Activated CD4-positive, alpha-beta memory T cell treated with anti-CD3 and anti-CD28 coated beads, Interleukin-2, amount 10 ng/mL, durations not matched to agents 7 days and 5 days (primary cell): ENCODE measurements around the gene CAMTA1. TPM values are rescaled to one million over a fixed set of nuclear protein-coding genes. Genes with fewer than 3 reads are reported as not detected.

Experiments used
- CTCF ChIA-PET: fragments of 350-600 bp; sonication (Branson Sonifier 250); formaldehyde crosslinking; loops from one replicate; lab custom pipeline; 2021; ENCODE audit warnings: antibody characterized with exemption, inconsistent platforms; lab: Charles Lee
- POLR2A ChIA-PET: fragments of 350-600 bp; sonication (Branson Sonifier 250); formaldehyde crosslinking; loops from one replicate; lab custom pipeline; 2021; ENCODE audit warnings: antibody characterized with exemption; lab: Charles Lee
- DNase-seq: peaks from one replicate; pipeline ENCODE4 v3.0.0-alpha.2; 2020
- H3K27ac Mint-ChIP-seq: one replicate; pipeline ENCODE4 v1.8.0; 2021; ENCODE audit warnings: mild to moderate bottlenecking, mixed read lengths
- H3K27me3 Mint-ChIP-seq: one replicate; pipeline ENCODE4 v1.8.0; 2021; ENCODE audit warnings: mixed read lengths
- H3K36me3 Mint-ChIP-seq: one replicate; pipeline ENCODE4 v1.8.0; 2021; ENCODE audit warnings: low read depth, mixed read lengths
- H3K4me1 Mint-ChIP-seq: one replicate; pipeline ENCODE4 v1.8.0; 2021; ENCODE audit warnings: mixed read lengths
- H3K4me3 Mint-ChIP-seq: one replicate; pipeline ENCODE4 v1.8.0; 2021; ENCODE audit warnings: mild to moderate bottlenecking, mixed read lengths
- H3K9me3 Mint-ChIP-seq: one replicate; pipeline ENCODE4 v1.8.0; 2021; ENCODE audit warnings: mixed read lengths
- total RNA-seq, 2 experiments: library from RNA; stranded (reverse); gene quantifications; one replicate each; pipeline ENCODE4 v1.2.3, GENCODE V29; 2021

Gene CAMTA1
- total RNA-seq, 2 experiments from 2014 or later, result 43.0 to 47.3 TPM

GRCh38 chr1:6866825-6867224 is 81.6 kb downstream of the CAMTA1 start:
- Mint-ChIP-seq H3K4me1 (peaks cover 17% of the 10 kb centered on the region), H3K27ac (no peak overlapping the region), H3K36me3 (no peaks in the 10 kb centered on the region), H3K27me3 (no peaks in the 10 kb centered on the region), H3K4me3 (no peak overlapping the region), H3K9me3 (no peaks in the 10 kb centered on the region)
- no peak for DNase-seq
- ChIA-PET CTCF (no interaction called here), POLR2A (no interaction called here)

GRCh38 chr1:6867321-6867720 is 82.1 kb downstream of the CAMTA1 start:
- no peaks in the 10 kb centered on the region for H3K9me3 Mint-ChIP-seq
- POLR2A ChIA-PET, result no interaction called here

GRCh38 chr1:6867729-6868659 is 82.7 kb downstream of the CAMTA1 start:
- POLR2A ChIA-PET, result interaction anchor here (0.8 kb wide), 1 partner anchor 83 kb away, joined by 3 read pairs; the partner anchor contains the start of gene CAMTA1
- no peaks in the 10 kb centered on the region for H3K9me3 Mint-ChIP-seq
- H3K27me3 Mint-ChIP-seq, result no peaks in the 10 kb centered on the region
- no peak overlapping the region for H3K4me3 Mint-ChIP-seq
- no peak overlapping the region for H3K27ac Mint-ChIP-seq
- H3K4me1 Mint-ChIP-seq, result peaks cover 28% of the 10 kb centered on the region
- DNase-seq, result no peak
- peaks cover 6% of the 10 kb centered on the region for H3K36me3 Mint-ChIP-seq
- CTCF ChIA-PET, result interaction anchor here (1.9 kb wide), 1 partner anchor 22 kb away, joined by 9 read pairs; no protein-coding TSS in a partner anchor

More at GRCh38 chr1:6867321-6867720, 82.1 kb downstream of the CAMTA1 start:
- no peaks in the 10 kb centered on the region for H3K27me3 Mint-ChIP-seq
- H3K4me3 Mint-ChIP-seq, result no peak overlapping the region
- no peak for DNase-seq
- H3K36me3 Mint-ChIP-seq, result no peaks in the 10 kb centered on the region
- H3K27ac Mint-ChIP-seq, result no peak overlapping the region
- H3K4me1 Mint-ChIP-seq, result peaks cover 21% of the 10 kb centered on the region
- CTCF ChIA-PET, result no interaction called here

- Mint-ChIP-seq H3K4me3 (no peak overlapping the region), H3K9me3 (no peaks in the 10 kb centered on the region), H3K27me3 (no peaks in the 10 kb centered on the region), H3K4me1 (peaks cover 30% of the 10 kb centered on the region), H3K36me3 (peaks cover 6% of the 10 kb centered on the region), H3K27ac (no peak overlapping the region)
- no peak for DNase-seq
- POLR2A ChIA-PET, result interaction anchor here (0.8 to 1.2 kb wide), 2 partner anchors 22 to 84 kb away, joined by 3 read pairs; partner anchors contain the start of gene CAMTA1
- CTCF ChIA-PET, result interaction anchor here (0.6 to 1.9 kb wide), 2 partner anchors 21 to 125 kb away, joined by 4 to 9 read pairs; no protein-coding TSS in a partner anchor
Measured at GRCh38 chr1:6868660-6869380, 83.6 kb downstream of the CAMTA1 start.

- CTCF ChIA-PET, result interaction anchor here (1.9 kb wide), 1 partner anchor 21 kb away, joined by 9 read pairs; no protein-coding TSS in a partner anchor
- H3K9me3 Mint-ChIP-seq, result no peaks in the 10 kb centered on the region
- peaks cover 30% of the 10 kb centered on the region for H3K4me1 Mint-ChIP-seq
- H3K36me3 Mint-ChIP-seq, result peaks cover 6% of the 10 kb centered on the region
- H3K27me3 Mint-ChIP-seq, result no peaks in the 10 kb centered on the region
- POLR2A ChIA-PET, result interaction anchor here (1.2 kb wide), 1 partner anchor 23 kb away, joined by 3 read pairs; no protein-coding TSS in a partner anchor
- H3K4me3 Mint-ChIP-seq, result no peak overlapping the region
- H3K27ac Mint-ChIP-seq, result no peak overlapping the region
- DNase-seq, result no peak
Measured at GRCh38 chr1:6869545-6869944, 84.3 kb downstream of the CAMTA1 start.

- Mint-ChIP-seq H3K4me1 (peaks cover 30% of the 10 kb centered on the region), H3K4me3 (no peak overlapping the region), H3K36me3 (peaks cover 6% of the 10 kb centered on the region), H3K27me3 (no peaks in the 10 kb centered on the region), H3K27ac (no peak overlapping the region), H3K9me3 (no peaks in the 10 kb centered on the region)
- no peak for DNase-seq
- ChIA-PET POLR2A (interaction anchor here (1.2 kb wide), 1 partner anchor 23 kb away, joined by 3 read pairs; no protein-coding TSS in a partner anchor), CTCF (interaction anchor here (1.9 kb wide), 1 partner anchor 20 kb away, joined by 9 read pairs; no protein-coding TSS in a partner anchor)
Measured at GRCh38 chr1:6870086-6870485, 84.8 kb downstream of the CAMTA1 start.

- Mint-ChIP-seq H3K4me3 (no peak overlapping the region), H3K36me3 (peaks cover 6% of the 10 kb centered on the region), H3K27me3 (no peaks in the 10 kb centered on the region), H3K4me1 (peaks cover 30% of the 10 kb centered on the region), H3K27ac (no peak overlapping the region), H3K9me3 (no peaks in the 10 kb centered on the region)
- no peak for DNase-seq
- CTCF ChIA-PET, result no interaction called here
- POLR2A ChIA-PET, result no interaction called here
Measured at GRCh38 chr1:6870571-6870970, 85.3 kb downstream of the CAMTA1 start.

GRCh38 chr1:6871300-6871972 is 86.2 kb downstream of the CAMTA1 start:
- ChIA-PET POLR2A (no interaction called here), CTCF (interaction anchor here (0.7 kb wide), 1 partner anchor 798 kb away, joined by 3 read pairs; no protein-coding TSS in a partner anchor)
- H3K36me3 Mint-ChIP-seq, result peaks cover 6% of the 10 kb centered on the region
- H3K4me1 Mint-ChIP-seq, result peaks cover 30% of the 10 kb centered on the region
- no peak for DNase-seq
- no peak overlapping the region for H3K4me3 Mint-ChIP-seq
- H3K27me3 Mint-ChIP-seq, result no peaks in the 10 kb centered on the region
- no peaks in the 10 kb centered on the region for H3K9me3 Mint-ChIP-seq
- H3K27ac Mint-ChIP-seq, result no peak overlapping the region

- Mint-ChIP-seq H3K36me3 (peaks cover 6% of the 10 kb centered on the region), H3K9me3 (no peaks in the 10 kb centered on the region), H3K4me1 (peaks cover 30% of the 10 kb centered on the region), H3K27me3 (no peaks in the 10 kb centered on the region), H3K27ac (no peak overlapping the region), H3K4me3 (no peak overlapping the region)
- ChIA-PET POLR2A (interaction anchor here (0.9 to 1.2 kb wide), 3 partner anchors 12 to 88 kb away, joined by 3 read pairs; partner anchors contain the start of gene CAMTA1), CTCF (interaction anchor here (1.3 to 1.8 kb wide), 2 partner anchors 11 to 18 kb away, joined by 4 to 5 read pairs; no protein-coding TSS in a partner anchor)
- no peak for DNase-seq
Measured at GRCh38 chr1:6872573-6873261, 87.5 kb downstream of the CAMTA1 start.

- Mint-ChIP-seq H3K36me3 (peaks cover 6% of the 10 kb centered on the region), H3K4me3 (no peak overlapping the region), H3K9me3 (no peaks in the 10 kb centered on the region), H3K27ac (no peak overlapping the region), H3K27me3 (no peaks in the 10 kb centered on the region), H3K4me1 (peaks cover 28% of the 10 kb centered on the region)
- no peak for DNase-seq
- POLR2A ChIA-PET, result interaction anchor here (0.9 to 1.2 kb wide), 3 partner anchors 11 to 89 kb away, joined by 3 read pairs; partner anchors contain the start of gene CAMTA1
- CTCF ChIA-PET, result interaction anchor here (1.3 to 1.8 kb wide), 2 partner anchors 11 to 18 kb away, joined by 4 to 5 read pairs; no protein-coding TSS in a partner anchor
Measured at GRCh38 chr1:6873298-6874015, 88.2 kb downstream of the CAMTA1 start.

- H3K4me3 Mint-ChIP-seq, result no peak overlapping the region
- no peak for DNase-seq
- peaks cover 21% of the 10 kb centered on the region for H3K4me1 Mint-ChIP-seq
- no peaks in the 10 kb centered on the region for H3K9me3 Mint-ChIP-seq
- H3K36me3 Mint-ChIP-seq, result peaks cover 6% of the 10 kb centered on the region
- ChIA-PET POLR2A (no interaction called here), CTCF (interaction anchor here (0.8 to 1.8 kb wide), 2 partner anchors 17 to 22 kb away, joined by 3 to 5 read pairs; no protein-coding TSS in a partner anchor)
- H3K27ac Mint-ChIP-seq, result no peak overlapping the region
- no peaks in the 10 kb centered on the region for H3K27me3 Mint-ChIP-seq
Measured at GRCh38 chr1:6874298-6874697, 89.0 kb downstream of the CAMTA1 start.
